SU-DHL-6 (cell line): ENCODE measurements around the gene LRP11.

Source experiments
- H2AFZ ChIP-seq: fragments of 200-600 bp; sonication (generic); 2 replicates; pipeline ENCODE4 v1.6.1; 2014; ENCODE audit warnings: low read depth, mild to moderate bottlenecking, moderate library complexity, mixed read lengths, antibody characterized with exemption, low read length; ENCODE audit not compliant: severe bottlenecking
- H3F3A ChIP-seq: fragments of 200-600 bp; shearing (Covaris generic); 2 replicates; pipeline ENCODE4 v1.6.0; 2016; ENCODE audit warnings: antibody characterized with exemption, mild to moderate bottlenecking; ENCODE audit not compliant: insufficient read depth
- H3K27ac ChIP-seq: fragments of 200-600 bp; sonication (generic); 2 replicates; pipeline ENCODE4 v1.5.1; 2016; ENCODE audit warnings: low read depth, mild to moderate bottlenecking, low read length, moderate library complexity, mixed read lengths
- H3K27me3 ChIP-seq: fragments of 200-600 bp; sonication (generic), shearing (Covaris generic); 2 replicates; pipeline ENCODE4 v1.6.0; 2014; ENCODE audit warnings: mild to moderate bottlenecking, low read length
- H3K36me3 ChIP-seq: fragments of 200-600 bp; sonication (generic); 2 replicates; pipeline ENCODE4 v1.6.1; 2014; ENCODE audit warnings: mild to moderate bottlenecking, low read length, mixed read lengths
- H3K4me2 ChIP-seq: fragments of 300-600, 200-600 bp; shearing (Covaris generic), sonication (generic); 2 replicates; pipeline ENCODE4 v1.6.0; 2014; ENCODE audit warnings: low read length, low read depth, mild to moderate bottlenecking; ENCODE audit not compliant: poor library complexity, severe bottlenecking
- H3K4me3 ChIP-seq: fragments of 200-600 bp; sonication (generic); 2 replicates; pipeline ENCODE4 v1.5.1; 2014; ENCODE audit warnings: antibody characterized with exemption, low read length, mild to moderate bottlenecking, mixed read lengths; ENCODE audit not compliant: insufficient read depth, poor library complexity, severe bottlenecking
- H3K79me2 ChIP-seq: fragments of 200-600 bp; sonication (generic); 2 replicates; pipeline ENCODE4 v1.6.1; 2014; ENCODE audit warnings: mild to moderate bottlenecking, low read length, moderate library complexity; ENCODE audit not compliant: insufficient read depth
- H3K9ac ChIP-seq: fragments of 200-600 bp; sonication (generic); 2 replicates; pipeline ENCODE4 v1.7.0; 2014; ENCODE audit warnings: mild to moderate bottlenecking, low read length
- H3K9me2 ChIP-seq: fragments of 200-600 bp; sonication (generic); replicated peaks from 2 replicates; pipeline ENCODE4 v1.6.1; 2014; ENCODE audit warnings: low read length; ENCODE audit not compliant: insufficient read depth
- H3K9me3 ChIP-seq: fragments of 200-600 bp; sonication (generic); 2 replicates; pipeline ENCODE4 v1.6.1; 2014; ENCODE audit warnings: low read length, mixed read lengths; ENCODE audit not compliant: insufficient read depth
- H4K20me1 ChIP-seq: fragments of 200-600 bp; sonication (generic); 2 replicates; pipeline ENCODE4 v1.6.1; 2014; ENCODE audit warnings: low read depth, mild to moderate bottlenecking, antibody characterized with exemption, low read length, moderate library complexity, mixed read lengths
- CTCF ChIP-seq: fragments of 200-600 bp; sonication (generic); IDR thresholded peaks from one replicate; pipeline ENCODE4 v1.5.1; 2017; ENCODE audit warnings: antibody characterized with exemption, mild to moderate bottlenecking, low read length, moderate library complexity; ENCODE audit not compliant: insufficient read depth, poor library complexity, severe bottlenecking
- EZH2phosphoT487 ChIP-seq: fragments of 200-600 bp; sonication (generic), shearing (Covaris generic); conservative IDR thresholded peaks from 2 replicates; pipeline ENCODE4 v1.6.1; 2018; ENCODE audit warnings: mild to moderate bottlenecking, antibody characterized with exemption, low read length, moderate library complexity, mixed read lengths

LRP11 gene

GRCh38 chr6:149842331-149842730, 21.8 kb downstream of the LRP11 start:
- Histone ChIP-seq H2AFZ (no peak overlapping the region), H3K27ac (no peak overlapping the region), H3K4me3 (no peak overlapping the region), H3K4me2 (no peak overlapping the region), H3K79me2 (no peaks in the 10 kb centered on the region), H3K9me3 (no peaks in the 10 kb centered on the region), H3K27me3 (no peaks in the 10 kb centered on the region), H3K36me3 (no peaks in the 10 kb centered on the region), H3F3A (no peaks in the 10 kb centered on the region), H4K20me1 (no peaks in the 10 kb centered on the region), H3K9me2 (no peaks in the 10 kb centered on the region), H3K9ac (no peak overlapping the region)
- TF ChIP-seq EZH2phosphoT487 (no peak), CTCF (no peak)

- no peaks in the 10 kb centered on the region for H3K9me3 ChIP-seq
- no peak overlapping the region for H3K9ac ChIP-seq
- no peak overlapping the region for H3K27ac ChIP-seq
- no peak overlapping the region for H2AFZ ChIP-seq
- no peaks in the 10 kb centered on the region for H4K20me1 ChIP-seq
- no peak for TF ChIP-seq EZH2phosphoT487
- peak; percentile 78 for TF ChIP-seq CTCF
- H3K79me2 ChIP-seq = no peaks in the 10 kb centered on the region
- H3K27me3 ChIP-seq = no peaks in the 10 kb centered on the region
- H3K36me3 ChIP-seq = no peaks in the 10 kb centered on the region
- no peaks in the 10 kb centered on the region for H3F3A ChIP-seq
- no peaks in the 10 kb centered on the region for H3K9me2 ChIP-seq
- no peak overlapping the region for H3K4me2 ChIP-seq
- H3K4me3 ChIP-seq = no peak overlapping the region
Observed at GRCh38 chr6:149840345-149841075, 23.6 kb downstream of the LRP11 start.

GRCh38 chr6:149834513-149835481, 29.4 kb downstream of the LRP11 start:
- no peak overlapping the region for H3K4me2 ChIP-seq
- H3K9me2 ChIP-seq = no peaks in the 10 kb centered on the region
- no peak overlapping the region for H2AFZ ChIP-seq
- H3K79me2 ChIP-seq = no peaks in the 10 kb centered on the region
- H3K4me3 ChIP-seq = no peak overlapping the region
- no peaks in the 10 kb centered on the region for H3K9me3 ChIP-seq
- no peak overlapping the region for H3K27ac ChIP-seq
- H3F3A ChIP-seq = no peaks in the 10 kb centered on the region
- no peaks in the 10 kb centered on the region for H4K20me1 ChIP-seq
- no peaks in the 10 kb centered on the region for H3K27me3 ChIP-seq
- TF ChIP-seq CTCF (peak; percentile 85), EZH2phosphoT487 (no peak)
- H3K9ac ChIP-seq = no peak overlapping the region
- H3K36me3 ChIP-seq = no peaks in the 10 kb centered on the region
